Measurements from ENCODE around the gene SLC6A6.

Gene SLC6A6

GRCh38 chr3:14453876-14454638 lies 51.7 kb downstream of the SLC6A6 start:
- H3K4me1 Mint-ChIP-seq, result peaks cover 53% of the 10 kb centered on the region
- H3K36me3 Mint-ChIP-seq (ENCODE audit: low read depth), result peaks cover 30% of the 10 kb centered on the region
- H3K27me3 Mint-ChIP-seq (ENCODE audit: low read depth, poor library complexity), result peaks cover 4% of the 10 kb centered on the region
- H3K27ac Mint-ChIP-seq, result peak overlapping the region; percentile 81
- H3K9me3 Mint-ChIP-seq, result no peaks in the 10 kb centered on the region
- no peak for TF ChIP-seq CTCF (IDR thresholded peaks at IDR 0.05)
- no peak overlapping the region for H3K4me3 Mint-ChIP-seq
- no peak for DNase-seq

- TF ChIP-seq CTCF (IDR thresholded peaks at IDR 0.05), result no peak
- DNase-seq, result no peak
- Mint-ChIP-seq H3K9me3 (no peaks in the 10 kb centered on the region), H3K27ac (no peak overlapping the region), H3K4me3 (no peak overlapping the region), H3K4me1 (peaks cover 55% of the 10 kb centered on the region), H3K27me3 (ENCODE audit: low read depth, poor library complexity) (peaks cover 6% of the 10 kb centered on the region), H3K36me3 (ENCODE audit: low read depth) (peaks cover 34% of the 10 kb centered on the region)
Measured at GRCh38 chr3:14454639-14455310, 52.4 kb downstream of the SLC6A6 start.

- H3K9me3 Mint-ChIP-seq, result no peaks in the 10 kb centered on the region
- H3K4me1 Mint-ChIP-seq, result peaks cover 62% of the 10 kb centered on the region
- H3K27me3 Mint-ChIP-seq (ENCODE audit: low read depth, poor library complexity), result peaks cover 6% of the 10 kb centered on the region
- DNase-seq, result no peak
- no peak overlapping the region for H3K4me3 Mint-ChIP-seq
- peaks cover 43% of the 10 kb centered on the region for H3K36me3 Mint-ChIP-seq (ENCODE audit: low read depth)
- no peak overlapping the region for H3K27ac Mint-ChIP-seq
- TF ChIP-seq CTCF (IDR thresholded peaks at IDR 0.05), result no peak
Measured at GRCh38 chr3:14455571-14456317, 53.3 kb downstream of the SLC6A6 start.

- Mint-ChIP-seq H3K4me1 (peaks cover 54% of the 10 kb centered on the region), H3K9me3 (no peaks in the 10 kb centered on the region), H3K27me3 (ENCODE audit: low read depth, poor library complexity) (peaks cover 6% of the 10 kb centered on the region), H3K4me3 (no peak overlapping the region), H3K36me3 (ENCODE audit: low read depth) (peaks cover 34% of the 10 kb centered on the region), H3K27ac (no peak overlapping the region)
- TF ChIP-seq CTCF (IDR thresholded peaks at IDR 0.05), result no peak
- DNase-seq, result no peak
Measured at GRCh38 chr3:14456794-14457193, 54.4 kb downstream of the SLC6A6 start.

- H3K4me3 Mint-ChIP-seq, result no peak overlapping the region
- peaks cover 4% of the 10 kb centered on the region for H3K27me3 Mint-ChIP-seq (ENCODE audit: low read depth, poor library complexity)
- H3K4me1 Mint-ChIP-seq, result peaks cover 53% of the 10 kb centered on the region
- no peak for DNase-seq
- no peak for TF ChIP-seq CTCF (IDR thresholded peaks at IDR 0.05)
- H3K36me3 Mint-ChIP-seq (ENCODE audit: low read depth), result peaks cover 30% of the 10 kb centered on the region
- H3K27ac Mint-ChIP-seq, result peak overlapping the region; percentile 93
- H3K9me3 Mint-ChIP-seq, result no peaks in the 10 kb centered on the region
Measured at GRCh38 chr3:14457481-14457880, 55.1 kb downstream of the SLC6A6 start.
